Measurements from ENCODE around the gene SLC24A4.

SLC24A4 gene

DNA sequence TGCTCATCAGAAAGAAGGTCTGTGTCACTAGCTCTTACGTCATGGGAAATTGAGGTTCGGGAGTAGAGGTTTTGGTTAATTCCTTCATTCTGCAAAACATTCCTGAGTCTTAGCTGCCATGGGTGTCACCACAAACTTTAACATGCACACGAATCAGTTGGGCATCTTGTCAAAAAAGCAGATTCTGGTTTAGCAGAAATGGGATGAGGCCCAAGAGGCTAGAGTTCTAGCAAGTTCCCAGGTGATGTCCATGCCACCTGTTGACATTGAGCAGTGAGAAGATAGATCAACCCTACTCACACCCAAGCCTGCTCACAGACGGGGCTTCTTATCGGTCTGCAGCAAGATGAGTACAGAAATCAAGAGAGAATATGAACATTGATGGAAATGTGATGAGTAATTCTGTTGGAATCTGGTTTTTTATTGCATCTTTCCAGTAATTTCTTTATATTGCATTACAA lies 179.0 kb downstream of the SLC24A4 start:
- Mint-ChIP-seq H3K27me3 (no peaks in the 10 kb centered on the region), H3K36me3 (ENCODE audit: insufficient read depth) (no peaks in the 10 kb centered on the region), H3K4me1 (peaks cover 9% of the 10 kb centered on the region), H3K9me3 (no peaks in the 10 kb centered on the region), H3K27ac (ENCODE audit: low read depth) (no peak overlapping the region), H3K4me3 (no peak overlapping the region)
- DNase-seq (ENCODE audit: low spot score in 2 of 2) (no peak), ATAC-seq (replicated peaks; ENCODE audit: extremely low read depth, poor library complexity, severe bottlenecking) (no peak)

DNA sequence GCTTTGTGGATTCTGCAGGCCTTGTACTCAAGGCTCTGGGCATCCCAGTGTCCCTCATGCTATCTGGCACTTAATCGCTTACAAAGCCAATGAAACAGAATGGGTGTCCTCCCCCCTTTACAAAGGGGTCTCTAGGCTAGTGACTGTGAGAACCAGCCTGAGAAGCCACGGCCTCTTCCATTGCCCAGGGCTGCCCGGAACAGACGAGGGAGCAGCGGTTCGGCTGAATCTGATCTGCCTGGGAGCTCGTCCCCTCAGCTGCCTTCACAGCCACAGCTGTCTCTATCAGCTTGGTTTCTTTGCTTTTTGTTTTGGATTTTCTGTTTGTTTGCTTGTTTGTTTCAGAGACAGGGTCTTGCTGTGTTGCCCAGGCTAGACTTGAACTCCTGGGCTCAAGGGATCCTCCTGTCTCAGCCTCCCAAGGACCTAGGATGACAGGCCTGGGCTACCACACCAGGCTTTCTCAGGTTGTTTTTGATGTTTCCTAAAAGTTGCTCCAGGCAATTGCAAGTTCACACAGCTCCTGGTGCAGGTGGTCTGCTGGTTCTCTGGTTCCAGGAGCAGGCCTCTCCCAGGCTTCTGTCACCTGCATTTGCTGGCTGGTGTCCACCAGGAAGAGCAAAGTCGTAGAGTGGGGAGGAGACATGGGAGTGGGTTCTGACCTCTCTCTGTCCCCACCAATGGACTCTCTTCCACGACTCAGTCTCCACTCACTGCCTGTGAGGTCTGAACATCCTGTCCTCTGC lies 179.7 kb downstream of the SLC24A4 start:
- Mint-ChIP-seq H3K27me3 (no peaks in the 10 kb centered on the region), H3K9me3 (no peaks in the 10 kb centered on the region), H3K4me3 (no peak overlapping the region), H3K27ac (ENCODE audit: low read depth) (peak overlapping the region; percentile 25), H3K4me1 (peaks cover 14% of the 10 kb centered on the region), H3K36me3 (ENCODE audit: insufficient read depth) (no peaks in the 10 kb centered on the region)
- no peak for ATAC-seq (replicated peaks; ENCODE audit: extremely low read depth, poor library complexity, severe bottlenecking)
- DNase-seq (ENCODE audit: low spot score in 2 of 2) = no peak

DNA sequence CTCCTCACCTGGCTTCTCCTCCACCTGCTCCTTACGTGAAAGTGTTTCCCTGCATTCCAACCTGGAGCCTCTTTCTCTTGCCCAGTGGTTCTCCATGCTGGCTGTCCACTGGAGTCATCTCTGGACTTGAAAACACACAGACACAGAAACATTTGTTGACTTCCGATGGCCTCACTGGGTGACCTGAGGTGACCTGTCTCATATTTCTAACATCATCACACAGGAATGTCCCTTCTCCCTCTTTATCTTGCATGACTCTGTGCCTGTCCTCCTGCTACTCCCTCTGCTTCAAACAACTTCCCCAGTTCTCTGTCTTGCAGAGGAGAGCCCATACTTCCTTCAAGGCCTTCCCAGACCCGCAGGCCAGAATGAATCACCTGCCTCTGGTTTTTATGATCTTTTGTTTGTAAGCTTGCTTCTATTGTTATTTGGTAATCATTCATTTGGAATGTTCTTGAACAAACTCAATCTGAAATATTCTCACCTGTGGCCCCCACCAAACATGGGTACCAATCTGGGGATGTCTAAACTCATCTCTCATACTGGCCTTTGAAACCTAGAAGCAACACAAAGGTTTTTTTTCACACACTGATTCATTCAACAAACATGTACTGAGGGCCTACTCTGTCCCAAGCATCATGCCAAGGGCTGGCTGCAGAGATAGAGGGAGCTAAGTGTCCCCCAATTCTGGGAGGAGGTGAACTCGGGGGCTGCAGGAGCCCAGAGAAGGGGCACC lies 181.0 kb downstream of the SLC24A4 start:
- Mint-ChIP-seq H3K4me3 (no peak overlapping the region), H3K4me1 (peaks cover 14% of the 10 kb centered on the region), H3K9me3 (no peaks in the 10 kb centered on the region), H3K27ac (ENCODE audit: low read depth) (no peak overlapping the region), H3K27me3 (no peaks in the 10 kb centered on the region), H3K36me3 (ENCODE audit: insufficient read depth) (no peaks in the 10 kb centered on the region)
- DNase-seq (ENCODE audit: low spot score in 2 of 2) = no peak
- no peak for ATAC-seq (replicated peaks; ENCODE audit: extremely low read depth, poor library complexity, severe bottlenecking)

DNA sequence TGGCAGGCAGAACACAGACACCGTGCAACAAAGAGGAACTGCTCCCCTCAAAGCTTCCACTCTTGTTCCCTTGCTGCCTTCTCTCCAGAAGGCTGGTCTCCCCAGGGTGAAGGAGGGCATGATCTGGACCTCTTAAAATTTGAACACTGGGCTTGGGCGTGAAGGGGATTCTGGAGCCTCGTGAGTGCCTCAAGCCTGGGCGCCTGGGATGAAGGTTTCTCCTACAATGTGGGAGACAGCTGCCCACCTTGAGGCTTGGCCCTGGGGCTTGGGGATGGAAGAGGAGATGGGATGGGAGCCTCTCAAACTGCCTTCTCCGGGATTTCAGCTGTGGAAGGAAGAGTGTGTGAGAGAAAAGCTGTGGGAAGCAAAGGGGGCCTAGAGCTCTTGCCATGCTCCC lies 182.9 kb downstream of the SLC24A4 start:
- Mint-ChIP-seq H3K4me3 (no peak overlapping the region), H3K4me1 (peaks cover 14% of the 10 kb centered on the region), H3K36me3 (ENCODE audit: insufficient read depth) (no peaks in the 10 kb centered on the region), H3K9me3 (no peaks in the 10 kb centered on the region), H3K27ac (ENCODE audit: low read depth) (no peak overlapping the region), H3K27me3 (no peaks in the 10 kb centered on the region)
- ATAC-seq (replicated peaks; ENCODE audit: extremely low read depth, poor library complexity, severe bottlenecking) = no peak
- DNase-seq (ENCODE audit: low spot score in 2 of 2) = no peak

DNA sequence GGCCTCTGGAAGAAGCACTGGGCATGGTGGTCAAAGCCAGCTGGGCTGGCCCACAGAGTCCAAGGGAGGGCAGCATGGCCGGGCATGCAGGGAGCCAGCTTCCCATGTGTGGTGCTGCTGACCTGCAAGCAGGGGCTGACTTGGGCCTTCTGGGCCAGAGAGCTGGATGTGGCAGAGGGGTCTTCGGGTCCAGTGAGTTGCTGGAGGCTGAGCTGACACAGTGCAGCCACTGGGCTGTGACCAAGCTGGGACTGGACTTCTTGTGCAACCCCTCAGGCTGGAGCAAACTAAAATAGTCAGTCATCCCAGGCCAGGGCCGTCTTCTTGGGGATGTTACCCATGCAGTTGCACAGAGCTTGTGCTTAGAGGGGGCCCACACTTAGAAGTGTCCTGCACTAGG lies 183.3 kb downstream of the SLC24A4 start:
- H3K36me3 Mint-ChIP-seq (ENCODE audit: insufficient read depth) = no peaks in the 10 kb centered on the region
- peaks cover 15% of the 10 kb centered on the region for H3K4me1 Mint-ChIP-seq
- H3K9me3 Mint-ChIP-seq = no peaks in the 10 kb centered on the region
- DNase-seq (ENCODE audit: low spot score in 2 of 2) (no peak), ATAC-seq (replicated peaks; ENCODE audit: extremely low read depth, poor library complexity, severe bottlenecking) (no peak)
- H3K27me3 Mint-ChIP-seq = no peaks in the 10 kb centered on the region
- no peak overlapping the region for H3K27ac Mint-ChIP-seq (ENCODE audit: low read depth)
- H3K4me3 Mint-ChIP-seq = no peak overlapping the region

DNA sequence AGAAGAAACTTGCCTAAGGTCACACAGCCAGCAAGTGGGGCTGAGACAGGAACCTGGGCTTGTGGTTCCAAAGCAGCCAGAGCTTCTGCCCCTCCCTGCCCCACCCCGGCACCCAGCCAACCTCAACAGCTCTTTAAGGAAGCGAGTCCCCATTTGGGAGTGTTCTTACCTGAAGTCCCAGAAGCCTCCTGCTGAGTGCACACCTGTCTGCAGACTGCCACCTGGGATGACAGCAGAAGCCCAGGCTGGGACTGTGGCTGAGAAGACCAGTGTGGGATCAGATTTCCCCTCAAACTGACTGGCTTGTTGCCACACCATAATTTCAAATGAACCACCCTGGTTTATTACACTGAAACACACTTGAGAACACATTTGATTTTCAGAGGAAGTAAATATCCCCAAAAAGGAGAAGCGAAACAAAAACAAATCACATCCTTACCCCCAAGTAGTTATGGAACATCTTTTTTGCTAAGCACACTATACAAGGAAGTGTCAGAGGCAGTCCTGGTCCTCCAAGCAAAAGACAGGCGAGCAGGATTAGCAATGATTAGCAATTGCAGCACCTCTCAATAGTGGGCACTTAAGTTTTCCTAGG lies 184.3 kb downstream of the SLC24A4 start:
- ATAC-seq (replicated peaks; ENCODE audit: extremely low read depth, poor library complexity, severe bottlenecking) = peak; percentile 32
- no peaks in the 10 kb centered on the region for H3K27me3 Mint-ChIP-seq
- no peaks in the 10 kb centered on the region for H3K9me3 Mint-ChIP-seq
- no peak for DNase-seq (ENCODE audit: low spot score in 2 of 2)
- no peak overlapping the region for H3K4me3 Mint-ChIP-seq
- peaks cover 22% of the 10 kb centered on the region for H3K4me1 Mint-ChIP-seq
- H3K27ac Mint-ChIP-seq (ENCODE audit: low read depth) = no peak overlapping the region
- no peaks in the 10 kb centered on the region for H3K36me3 Mint-ChIP-seq (ENCODE audit: insufficient read depth)

DNA sequence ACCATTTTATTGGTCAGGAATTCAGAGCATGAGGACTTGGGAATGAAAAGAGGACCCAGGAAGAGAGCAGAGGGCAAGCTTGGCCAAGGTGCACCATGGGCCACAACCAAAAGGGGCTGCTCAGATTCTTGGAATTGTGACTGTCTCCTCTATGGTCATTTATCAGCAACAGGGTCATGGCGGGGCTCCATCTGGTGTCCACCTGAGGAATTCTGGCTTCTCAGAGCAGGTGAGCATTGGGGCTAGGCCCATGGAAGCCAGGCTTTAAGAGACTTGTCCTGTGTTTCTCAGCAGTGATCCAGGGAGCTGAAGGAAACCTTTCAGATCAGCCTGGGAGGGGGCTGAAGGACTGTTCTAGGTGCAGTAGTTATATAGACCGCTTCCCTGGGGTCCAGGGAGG lies 188.0 kb downstream of the SLC24A4 start:
- Mint-ChIP-seq H3K9me3 (no peaks in the 10 kb centered on the region), H3K4me1 (peaks cover 25% of the 10 kb centered on the region), H3K36me3 (ENCODE audit: insufficient read depth) (peaks cover 4% of the 10 kb centered on the region), H3K27me3 (no peaks in the 10 kb centered on the region), H3K4me3 (no peak overlapping the region), H3K27ac (ENCODE audit: low read depth) (no peak overlapping the region)
- no peak for DNase-seq (ENCODE audit: low spot score in 2 of 2)
- no peak for ATAC-seq (replicated peaks; ENCODE audit: extremely low read depth, poor library complexity, severe bottlenecking)

DNA sequence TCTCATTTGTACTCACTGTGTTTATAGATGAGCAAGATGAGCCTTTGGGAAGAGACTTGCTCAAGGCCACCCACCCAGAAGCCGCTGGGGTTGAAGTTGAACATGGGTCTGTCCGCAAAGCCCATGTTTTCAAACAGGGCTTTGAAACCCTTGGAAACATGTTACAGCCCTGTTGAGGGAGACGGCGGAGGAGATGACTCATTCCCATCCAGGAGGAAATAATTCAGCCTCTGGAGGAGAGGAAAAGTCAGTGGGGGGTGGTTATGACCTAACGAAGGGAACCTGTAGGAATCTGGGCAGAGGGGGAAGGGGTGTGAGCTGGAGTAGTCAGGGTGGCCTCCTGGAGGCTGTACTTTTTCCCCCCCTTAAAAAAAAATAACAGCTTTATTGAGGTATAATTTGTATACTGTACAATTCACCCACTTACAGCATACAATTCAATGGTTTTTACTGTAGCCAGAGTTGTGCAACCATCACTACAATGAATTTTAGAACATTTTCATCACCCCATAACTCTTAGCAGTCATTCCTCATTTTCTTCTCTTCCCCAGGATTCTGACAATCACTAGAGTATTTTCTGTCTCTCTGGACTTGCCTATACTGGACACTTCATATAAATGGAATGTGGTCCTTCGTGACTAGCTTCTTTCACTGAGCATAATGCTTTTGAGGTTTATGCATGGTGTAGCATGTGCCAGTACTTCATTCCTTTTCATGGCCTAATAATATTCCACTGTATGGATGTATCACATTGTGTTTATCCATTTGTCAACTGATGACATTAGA lies 188.7 kb downstream of the SLC24A4 start:
- DNase-seq (ENCODE audit: low spot score in 2 of 2) (no peak), ATAC-seq (replicated peaks; ENCODE audit: extremely low read depth, poor library complexity, severe bottlenecking) (no peak)
- H3K36me3 Mint-ChIP-seq (ENCODE audit: insufficient read depth) = peaks cover 4% of the 10 kb centered on the region
- peak overlapping the region; percentile 81 for H3K4me3 Mint-ChIP-seq
- H3K9me3 Mint-ChIP-seq = no peaks in the 10 kb centered on the region
- H3K4me1 Mint-ChIP-seq = peaks cover 29% of the 10 kb centered on the region
- H3K27me3 Mint-ChIP-seq = no peaks in the 10 kb centered on the region
- H3K27ac Mint-ChIP-seq (ENCODE audit: low read depth) = no peak overlapping the region

DNA sequence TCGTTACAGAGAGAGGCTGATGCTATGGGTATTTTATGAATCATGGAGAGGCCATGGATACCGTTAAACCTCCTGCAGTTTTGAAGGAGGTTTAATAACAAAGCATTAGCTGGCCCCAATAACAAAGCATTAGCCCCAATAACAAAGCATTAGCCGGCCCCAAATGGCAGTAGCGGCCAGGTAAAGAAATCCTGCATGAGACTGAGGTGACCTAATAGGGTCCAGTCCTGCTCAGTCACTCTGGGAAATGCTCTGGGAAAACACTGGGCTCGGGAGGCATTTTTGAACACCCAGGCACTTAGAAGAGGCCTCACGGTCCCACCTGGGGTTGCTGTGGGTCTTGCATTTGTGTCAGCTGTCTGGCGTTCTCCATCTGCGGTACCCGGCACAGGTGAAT lies 189.8 kb downstream of the SLC24A4 start:
- Mint-ChIP-seq H3K27ac (ENCODE audit: low read depth) (peak overlapping the region; percentile 17), H3K4me1 (peaks cover 35% of the 10 kb centered on the region), H3K27me3 (no peaks in the 10 kb centered on the region), H3K36me3 (ENCODE audit: insufficient read depth) (peaks cover 4% of the 10 kb centered on the region), H3K4me3 (peak overlapping the region; percentile 81), H3K9me3 (no peaks in the 10 kb centered on the region)
- no peak for ATAC-seq (replicated peaks; ENCODE audit: extremely low read depth, poor library complexity, severe bottlenecking)
- DNase-seq (ENCODE audit: low spot score in 2 of 2) = no peak

DNA sequence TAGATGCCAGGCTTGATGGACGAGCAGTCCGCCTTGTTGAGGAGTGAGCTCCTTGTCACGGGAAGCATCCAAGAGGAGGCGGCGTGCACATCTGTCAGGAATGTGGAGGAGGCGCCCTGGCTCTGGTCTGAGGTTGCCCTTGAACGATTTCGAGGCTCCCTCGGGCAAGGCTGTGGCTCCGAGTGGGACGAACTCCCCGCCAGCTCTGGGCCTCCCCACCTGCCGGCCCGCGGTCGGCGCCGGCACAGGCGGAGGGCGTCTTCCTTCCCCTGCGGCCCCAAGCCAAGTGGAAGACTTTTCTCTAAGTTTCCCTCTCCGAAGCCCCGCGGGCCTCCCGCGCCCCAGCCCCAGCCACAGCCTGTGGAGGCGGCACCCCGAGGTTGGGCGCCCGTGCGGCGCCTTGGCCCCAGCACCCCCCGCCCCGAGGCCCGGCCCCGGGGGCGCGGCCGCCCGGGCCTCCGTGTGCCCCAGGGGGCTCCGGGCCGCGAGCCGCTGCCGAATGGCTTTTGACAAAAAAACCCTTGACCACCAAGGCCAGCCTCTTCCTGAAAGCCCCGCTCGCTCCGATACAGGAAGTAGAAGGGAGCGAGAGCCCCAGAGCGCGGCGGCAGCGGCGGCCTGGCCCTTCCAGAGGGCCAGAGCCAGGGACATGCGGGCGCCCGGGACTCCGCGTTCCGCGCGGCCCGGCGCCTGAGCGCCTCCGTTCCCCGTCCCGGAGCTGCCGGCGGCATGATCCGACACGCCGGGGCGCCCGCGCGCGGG lies 190.4 kb downstream of the SLC24A4 start, which contains the start of gene RIN3:
RIN3 (plus strand) TSS at position 578 of the 762 bp plus-strand sequence; CDS start at position 730, 152 bp downstream.
- H3K27ac Mint-ChIP-seq (ENCODE audit: low read depth) = peak within 1 kb of the TSS; percentile 70
- ATAC-seq (replicated peaks; ENCODE audit: extremely low read depth, poor library complexity, severe bottlenecking) (peak; percentile 61), DNase-seq (ENCODE audit: low spot score in 2 of 2) (peak; percentile 31 to 36)
- H3K4me1 Mint-ChIP-seq = peaks cover 41% of the 10 kb centered on the region
- no peaks in the 10 kb centered on the region for H3K9me3 Mint-ChIP-seq
- H3K4me3 Mint-ChIP-seq = peak within 1 kb of the TSS; percentile 81
- H3K27me3 Mint-ChIP-seq = no peaks in the 10 kb centered on the region
- peaks cover 4% of the 10 kb centered on the region for H3K36me3 Mint-ChIP-seq (ENCODE audit: insufficient read depth)

DNA sequence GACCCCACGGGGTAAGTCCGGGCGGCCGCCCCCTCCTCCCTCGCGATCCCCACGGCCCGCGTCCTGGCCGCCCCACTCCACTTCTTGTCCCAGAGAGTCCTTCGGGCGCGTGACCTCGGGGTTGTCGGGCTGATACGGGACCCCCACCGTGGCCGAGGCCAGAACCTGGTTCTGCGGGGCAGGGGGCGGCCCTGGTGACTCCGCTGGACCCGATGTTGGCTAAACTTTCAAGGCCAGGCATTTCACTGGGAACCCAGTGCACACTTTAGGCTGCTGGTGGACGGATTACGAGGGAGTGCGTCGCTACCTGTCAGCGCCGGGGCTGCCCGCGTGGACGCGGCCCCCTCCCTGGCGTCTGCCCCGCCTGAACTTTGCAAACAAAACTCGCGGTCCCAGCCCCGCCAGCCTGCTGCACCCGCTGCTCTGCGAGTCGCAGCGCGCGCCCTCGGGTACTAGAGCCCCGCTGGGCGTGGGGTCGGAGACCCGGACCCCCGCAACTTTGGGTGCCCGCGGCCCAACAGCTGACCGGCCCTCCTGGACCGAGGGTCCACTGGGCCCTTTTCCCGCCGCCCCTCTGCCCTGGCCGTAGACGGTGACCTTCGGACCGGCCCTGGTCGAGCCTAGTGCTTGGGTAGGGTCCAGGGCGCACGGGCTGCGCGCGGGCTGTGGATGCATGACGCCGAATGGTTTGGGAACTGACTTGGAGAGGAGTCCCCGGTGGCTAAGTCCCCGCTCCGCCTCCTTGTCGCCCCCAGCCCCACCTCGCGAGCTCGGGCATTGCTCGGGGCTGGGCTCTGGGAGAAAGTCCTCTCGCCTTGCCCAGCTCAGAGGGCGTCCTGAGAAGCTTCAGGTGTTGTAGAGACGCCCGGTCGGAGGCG lies 191.2 kb downstream of the SLC24A4 start:
- DNase-seq (ENCODE audit: low spot score in 2 of 2) = no peak
- Mint-ChIP-seq H3K4me1 (peaks cover 49% of the 10 kb centered on the region), H3K27me3 (no peaks in the 10 kb centered on the region), H3K9me3 (no peaks in the 10 kb centered on the region), H3K27ac (ENCODE audit: low read depth) (peak overlapping the region; percentile 70), H3K36me3 (ENCODE audit: insufficient read depth) (peaks cover 4% of the 10 kb centered on the region), H3K4me3 (peak overlapping the region; percentile 81)
- peak; percentile 68 for ATAC-seq (replicated peaks; ENCODE audit: extremely low read depth, poor library complexity, severe bottlenecking)
